DOHH2 (cell line): ENCODE measurements around the gene ZNF223.

Experiments
- H3F3A ChIP-seq: fragments of 200-600 bp; sonication (generic), shearing (Covaris generic); 2 replicates; pipeline ENCODE4 v1.6.0; 2016; ENCODE audit warnings: antibody characterized with exemption, mild to moderate bottlenecking; ENCODE audit not compliant: control insufficient read depth, insufficient read depth
- H3K27ac ChIP-seq: fragments of 200-600 bp; sonication (generic); 2 replicates; pipeline ENCODE4 v1.5.1; 2014; ENCODE audit warnings: low read depth, mild to moderate bottlenecking, low read length, moderate library complexity
- H3K27me3 ChIP-seq: fragments of 200-600 bp; sonication (generic); 2 replicates; pipeline ENCODE4 v1.6.1; 2014; ENCODE audit warnings: mild to moderate bottlenecking, low read length, mixed read lengths; ENCODE audit not compliant: control insufficient read depth
- H3K36me3 ChIP-seq: fragments of 200-600 bp; sonication (generic); 2 replicates; pipeline ENCODE4 v1.6.1; 2014; ENCODE audit warnings: mild to moderate bottlenecking, low read length, moderate library complexity, mixed read lengths; ENCODE audit not compliant: control insufficient read depth
- H3K4me1 ChIP-seq: fragments of 200-600 bp; sonication (generic); 2 replicates; pipeline ENCODE4 v1.6.1; 2014; ENCODE audit warnings: mild to moderate bottlenecking, low read length, mixed read lengths; ENCODE audit not compliant: control insufficient read depth
- H3K4me2 ChIP-seq: fragments of 200-600 bp; sonication (generic); 2 replicates; pipeline ENCODE4 v1.6.0; 2014; ENCODE audit warnings: mild to moderate bottlenecking, low read length, moderate library complexity
- H3K4me3 ChIP-seq: fragments of 200-600 bp; sonication (generic); 2 replicates; pipeline ENCODE4 v1.5.1; 2014; ENCODE audit warnings: mild to moderate bottlenecking, low read length, mixed read lengths
- H3K79me2 ChIP-seq: fragments of 200-600 bp; sonication (generic); 2 replicates; pipeline ENCODE4 v1.6.1; 2014; ENCODE audit warnings: mild to moderate bottlenecking, low read length, mixed read lengths; ENCODE audit not compliant: control insufficient read depth
- H3K9me2 ChIP-seq: fragments of 200-600 bp; sonication (generic); replicated peaks from 2 replicates; pipeline ENCODE4 v1.6.1; 2014; ENCODE audit warnings: mild to moderate bottlenecking, low read length, mixed read lengths; ENCODE audit not compliant: control insufficient read depth
- H3K9me3 ChIP-seq: fragments of 200-600 bp; sonication (generic); 2 replicates; pipeline ENCODE4 v1.6.1; 2014; ENCODE audit warnings: antibody characterized with exemption, low read length, mixed read lengths; ENCODE audit not compliant: control insufficient read depth, insufficient read depth
- H4K20me1 ChIP-seq: fragments of 200-600 bp; sonication (generic); 2 replicates; pipeline ENCODE4 v1.6.0; 2014; ENCODE audit warnings: low read depth, mild to moderate bottlenecking, antibody characterized with exemption, low read length, moderate library complexity; ENCODE audit not compliant: control insufficient read depth, insufficient read depth
- CTCF ChIP-seq: fragments of 200-600 bp; sonication (generic); IDR thresholded peaks from one replicate; pipeline ENCODE4 v1.5.1; 2014; ENCODE audit warnings: antibody characterized with exemption, mild to moderate bottlenecking, low read depth, low read length; ENCODE audit not compliant: poor library complexity, severe bottlenecking
- EZH2phosphoT487 ChIP-seq: fragments of 200-600 bp; sonication (generic); IDR thresholded peaks from 2 replicates; pipeline ENCODE4 v1.6.1; 2017; ENCODE audit warnings: borderline replicate concordance, mild to moderate bottlenecking, antibody characterized with exemption, low read length, moderate library complexity, mixed read lengths

The ZNF223 gene

DNA sequence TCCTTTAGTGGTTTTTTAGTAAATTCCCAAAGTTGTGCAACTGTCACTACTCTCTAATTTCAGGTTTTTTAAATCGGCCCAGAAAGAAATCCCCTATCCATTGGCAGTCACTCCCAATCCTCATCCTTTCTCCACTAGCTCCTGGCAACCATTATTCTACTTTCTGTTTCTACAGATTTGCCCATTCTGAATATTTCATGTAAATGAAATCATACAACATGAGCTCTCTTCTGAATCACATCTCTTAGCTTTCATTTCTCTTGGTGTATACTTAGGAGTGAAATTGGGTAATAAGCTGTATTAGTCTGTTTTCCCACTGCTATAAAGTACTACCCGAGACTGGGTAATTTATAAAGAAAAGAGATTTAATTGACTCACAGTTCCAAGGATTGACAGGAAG lies 9.7 kb upstream of the ZNF223 start:
- Histone ChIP-seq H3K4me3 (no peak overlapping the region), H3K9me3 (no peaks in the 10 kb centered on the region; the same call in 1 of the 2 replicates), H3K9me2 (no peaks in the 10 kb centered on the region), H3F3A (no peaks in the 10 kb centered on the region), H3K27ac (no peak overlapping the region), H3K79me2 (no peaks in the 10 kb centered on the region), H3K4me1 (no peaks in the 10 kb centered on the region), H3K4me2 (no peak overlapping the region), H3K27me3 (no peaks in the 10 kb centered on the region), H4K20me1 (no peaks in the 10 kb centered on the region), H3K36me3 (no peaks in the 10 kb centered on the region)
- TF ChIP-seq EZH2phosphoT487 (no peak), CTCF (no peak)

GRCh38 chr19:44050740-44051649 lies 841 bp upstream of the ZNF223 start:
- Histone ChIP-seq H4K20me1 (no peaks in the 10 kb centered on the region), H3K79me2 (no peaks in the 10 kb centered on the region), H3K27ac (no peak overlapping the region), H3K4me2 (no peak overlapping the region), H3K9me3 (peaks cover 20% of the 10 kb centered on the region), H3K27me3 (peaks cover 4% of the 10 kb centered on the region), H3K4me1 (no peaks in the 10 kb centered on the region), H3K36me3 (no peaks in the 10 kb centered on the region), H3K9me2 (no peaks in the 10 kb centered on the region), H3K4me3 (no peak overlapping the region), H3F3A (no peaks in the 10 kb centered on the region)
- TF ChIP-seq EZH2phosphoT487 (no peak), CTCF (no peak)

GRCh38 chr19:44055870-44056269 lies 4.0 kb downstream of the ZNF223 start:
- no peak overlapping the region for H3K4me3 ChIP-seq
- H3K9me3 ChIP-seq, result peaks cover 17% of the 10 kb centered on the region
- no peaks in the 10 kb centered on the region for H3K4me1 ChIP-seq
- H3K27me3 ChIP-seq, result peaks cover 4% of the 10 kb centered on the region
- no peak overlapping the region for H3K27ac ChIP-seq
- H3K36me3 ChIP-seq, result no peaks in the 10 kb centered on the region
- no peaks in the 10 kb centered on the region for H4K20me1 ChIP-seq
- H3K79me2 ChIP-seq, result no peaks in the 10 kb centered on the region
- H3F3A ChIP-seq, result no peaks in the 10 kb centered on the region
- no peak overlapping the region for H3K4me2 ChIP-seq
- TF ChIP-seq EZH2phosphoT487 (no peak), CTCF (no peak)
- H3K9me2 ChIP-seq, result no peaks in the 10 kb centered on the region
